ENCODE data around the gene PLEKHG1. TPM values are rescaled to one million over a fixed set of nuclear protein-coding genes. Genes with fewer than 3 reads are reported as not detected.

PLEKHG1 gene
- total and polyA plus RNA-seq, 2 experiments from 2014 or later, result 0.89 to 2.5 TPM

DNA sequence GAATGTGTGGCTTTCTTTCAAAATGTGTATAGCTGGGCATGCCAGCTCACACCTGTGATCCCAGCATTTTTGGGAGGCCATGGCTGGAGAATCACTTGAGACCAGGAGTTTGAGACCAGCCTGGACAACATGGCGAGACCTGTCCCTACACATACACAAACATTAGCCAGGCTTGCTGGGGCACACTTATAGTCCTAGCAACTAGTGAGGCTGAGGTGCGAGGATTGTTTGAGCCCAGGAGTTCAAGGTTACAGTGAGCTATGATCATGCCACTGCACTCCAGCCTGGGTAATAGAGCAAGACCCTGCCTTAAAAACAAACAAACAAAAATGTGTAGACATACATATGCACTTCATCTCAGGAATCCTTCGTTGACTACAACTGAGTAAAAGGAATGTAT lies 31.1 kb upstream of the PLEKHG1 start:
- no peaks in the 10 kb centered on the region for H3K36me3 Mint-ChIP-seq (ENCODE audit: low read depth)
- ATAC-seq, result no peak
- Histone ChIP-seq H3F3A (replicated peaks; ENCODE audit: low read depth) (no peaks in the 10 kb centered on the region), H3K27me3 (ENCODE audit: insufficient read depth) (no peaks in the 10 kb centered on the region), H3K4me3 (no peak overlapping the region), H3K4me1 (ENCODE audit: insufficient read depth) (no peaks in the 10 kb centered on the region), H3K4me2 (no peak overlapping the region), H2AFZ (no peak overlapping the region), H3K79me2 (replicated peaks; ENCODE audit: insufficient read depth) (no peaks in the 10 kb centered on the region), H3K36me3 (ENCODE audit: insufficient read depth) (no peaks in the 10 kb centered on the region), H3K9me2 (ENCODE audit: insufficient read depth) (peaks cover 4% of the 10 kb centered on the region; the same call in 1 of the 2 replicates), H3K27ac (ENCODE audit: low read depth) (no peak overlapping the region), H4K20me1 (replicated peaks; ENCODE audit: insufficient read depth) (no peaks in the 10 kb centered on the region)
- no peaks in the 10 kb centered on the region for H3K27me3 Mint-ChIP-seq (ENCODE audit: insufficient read depth, low read depth, poor library complexity)
- no peak for TF ChIP-seq ZNF331 (CRISPR knock-in tag; IDR thresholded peaks at IDR 0.05; ENCODE audit: low read depth)
- no peak for TF ChIP-seq EZH2phosphoT487 (IDR thresholded peaks at IDR 0.05; ENCODE audit: unreplicated experiment)
- TF ChIP-seq EZH2 (IDR thresholded peaks at IDR 0.05; ENCODE audit: low read depth, unreplicated experiment), result no peak
- TF ChIP-seq NANOG (IDR thresholded peaks at IDR 0.05; ENCODE audit: borderline replicate concordance), result no peak
- TF ChIP-seq JUNB (IDR thresholded peaks at IDR 0.05; ENCODE audit: unreplicated experiment), result no peak
- TF ChIP-seq, protein P1, sequence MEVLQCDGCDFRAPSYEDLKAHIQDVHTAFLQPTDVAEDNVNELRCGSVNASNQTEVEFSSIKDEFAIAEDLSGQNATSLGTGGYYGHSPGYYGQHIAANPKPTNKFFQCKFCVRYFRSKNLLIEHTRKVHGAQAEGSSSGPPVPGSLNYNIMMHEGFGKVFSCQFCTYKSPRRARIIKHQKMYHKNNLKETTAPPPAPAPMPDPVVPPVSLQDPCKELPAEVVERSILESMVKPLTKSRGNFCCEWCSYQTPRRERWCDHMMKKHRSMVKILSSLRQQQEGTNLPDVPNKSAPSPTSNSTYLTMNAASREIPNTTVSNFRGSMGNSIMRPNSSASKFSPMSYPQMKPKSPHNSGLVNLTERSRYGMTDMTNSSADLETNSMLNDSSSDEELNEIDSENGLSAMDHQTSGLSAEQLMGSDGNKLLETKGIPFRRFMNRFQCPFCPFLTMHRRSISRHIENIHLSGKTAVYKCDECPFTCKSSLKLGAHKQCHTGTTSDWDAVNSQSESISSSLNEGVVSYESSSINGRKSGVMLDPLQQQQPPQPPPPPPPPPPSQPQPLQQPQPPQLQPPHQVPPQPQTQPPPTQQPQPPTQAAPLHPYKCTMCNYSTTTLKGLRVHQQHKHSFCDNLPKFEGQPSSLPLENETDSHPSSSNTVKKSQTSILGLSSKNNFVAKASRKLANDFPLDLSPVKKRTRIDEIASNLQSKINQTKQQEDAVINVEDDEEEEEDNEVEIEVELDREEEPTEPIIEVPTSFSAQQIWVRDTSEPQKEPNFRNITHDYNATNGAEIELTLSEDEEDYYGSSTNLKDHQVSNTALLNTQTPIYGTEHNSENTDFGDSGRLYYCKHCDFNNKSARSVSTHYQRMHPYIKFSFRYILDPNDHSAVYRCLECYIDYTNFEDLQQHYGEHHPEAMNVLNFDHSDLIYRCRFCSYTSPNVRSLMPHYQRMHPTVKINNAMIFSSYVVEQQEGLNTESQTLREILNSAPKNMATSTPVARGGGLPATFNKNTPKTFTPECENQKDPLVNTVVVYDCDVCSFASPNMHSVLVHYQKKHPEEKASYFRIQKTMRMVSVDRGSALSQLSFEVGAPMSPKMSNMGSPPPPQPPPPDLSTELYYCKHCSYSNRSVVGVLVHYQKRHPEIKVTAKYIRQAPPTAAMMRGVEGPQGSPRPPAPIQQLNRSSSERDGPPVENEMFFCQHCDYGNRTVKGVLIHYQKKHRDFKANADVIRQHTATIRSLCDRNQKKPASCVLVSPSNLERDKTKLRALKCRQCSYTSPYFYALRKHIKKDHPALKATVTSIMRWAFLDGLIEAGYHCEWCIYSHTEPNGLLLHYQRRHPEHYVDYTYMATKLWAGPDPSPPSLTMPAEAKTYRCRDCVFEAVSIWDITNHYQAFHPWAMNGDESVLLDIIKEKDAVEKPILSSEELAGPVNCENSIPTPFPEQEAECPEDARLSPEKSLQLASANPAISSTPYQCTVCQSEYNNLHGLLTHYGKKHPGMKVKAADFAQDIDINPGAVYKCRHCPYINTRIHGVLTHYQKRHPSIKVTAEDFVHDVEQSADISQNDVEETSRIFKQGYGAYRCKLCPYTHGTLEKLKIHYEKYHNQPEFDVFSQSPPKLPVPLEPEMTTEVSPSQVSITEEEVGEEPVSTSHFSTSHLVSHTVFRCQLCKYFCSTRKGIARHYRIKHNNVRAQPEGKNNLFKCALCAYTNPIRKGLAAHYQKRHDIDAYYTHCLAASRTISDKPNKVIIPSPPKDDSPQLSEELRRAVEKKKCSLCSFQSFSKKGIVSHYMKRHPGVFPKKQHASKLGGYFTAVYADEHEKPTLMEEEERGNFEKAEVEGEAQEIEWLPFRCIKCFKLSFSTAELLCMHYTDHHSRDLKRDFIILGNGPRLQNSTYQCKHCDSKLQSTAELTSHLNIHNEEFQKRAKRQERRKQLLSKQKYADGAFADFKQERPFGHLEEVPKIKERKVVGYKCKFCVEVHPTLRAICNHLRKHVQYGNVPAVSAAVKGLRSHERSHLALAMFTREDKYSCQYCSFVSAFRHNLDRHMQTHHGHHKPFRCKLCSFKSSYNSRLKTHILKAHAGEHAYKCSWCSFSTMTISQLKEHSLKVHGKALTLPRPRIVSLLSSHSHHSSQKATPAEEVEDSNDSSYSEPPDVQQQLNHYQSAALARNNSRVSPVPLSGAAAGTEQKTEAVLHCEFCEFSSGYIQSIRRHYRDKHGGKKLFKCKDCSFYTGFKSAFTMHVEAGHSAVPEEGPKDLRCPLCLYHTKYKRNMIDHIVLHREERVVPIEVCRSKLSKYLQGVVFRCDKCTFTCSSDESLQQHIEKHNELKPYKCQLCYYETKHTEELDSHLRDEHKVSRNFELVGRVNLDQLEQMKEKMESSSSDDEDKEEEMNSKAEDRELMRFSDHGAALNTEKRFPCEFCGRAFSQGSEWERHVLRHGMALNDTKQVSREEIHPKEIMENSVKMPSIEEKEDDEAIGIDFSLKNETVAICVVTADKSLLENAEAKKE (CRISPR knock-in tag; IDR thresholded peaks at IDR 0.05), result no peak
- TF ChIP-seq ZNF114 (CRISPR knock-in tag; IDR thresholded peaks at IDR 0.05), result no peak
- no peak for DNase-seq (ENCODE audit: low spot score)
- peaks cover 4% of the 10 kb centered on the region for H3K4me1 Mint-ChIP-seq
- no peaks in the 10 kb centered on the region; the same call in 2 of the 3 replicates for H3K9me3 Mint-ChIP-seq
- H3K27ac Mint-ChIP-seq, result no peak overlapping the region
- no peak overlapping the region for H3K4me3 Mint-ChIP-seq

DNA sequence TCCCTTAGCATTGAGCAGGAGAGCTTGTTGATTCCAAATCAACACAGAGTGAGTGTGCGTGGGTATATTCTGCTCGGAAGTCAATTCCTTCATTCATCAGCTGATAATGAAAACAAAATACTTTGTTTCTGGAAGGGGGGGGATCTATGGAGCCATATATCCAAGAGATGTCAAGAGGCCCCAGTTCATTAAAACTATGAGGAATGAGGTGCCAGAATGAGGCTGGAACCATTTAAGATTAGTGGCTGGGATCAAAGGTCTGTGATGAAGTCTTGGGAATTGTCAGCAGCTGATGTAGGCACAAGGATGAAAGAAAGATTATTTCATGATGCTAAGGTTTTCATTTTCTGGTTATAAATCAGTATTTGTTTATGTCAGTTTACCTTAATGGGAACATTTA lies 30.5 kb upstream of the PLEKHG1 start:
- H3K27me3 ChIP-seq (ENCODE audit: insufficient read depth), result no peaks in the 10 kb centered on the region
- Mint-ChIP-seq H3K9me3 (no peaks in the 10 kb centered on the region; the same call in 2 of the 3 replicates), H3K4me3 (no peak overlapping the region), H3K27me3 (ENCODE audit: insufficient read depth, low read depth, poor library complexity) (no peaks in the 10 kb centered on the region), H3K27ac (no peak overlapping the region), H3K4me1 (peaks cover 4% of the 10 kb centered on the region), H3K36me3 (ENCODE audit: low read depth) (no peaks in the 10 kb centered on the region)
- ATAC-seq (no peak), DNase-seq (ENCODE audit: low spot score) (no peak)
- H3F3A ChIP-seq (replicated peaks; ENCODE audit: low read depth), result no peaks in the 10 kb centered on the region
- H3K4me3 ChIP-seq, result no peak overlapping the region
- H3K4me2 ChIP-seq, result no peak overlapping the region
- H2AFZ ChIP-seq, result no peak overlapping the region
- peaks cover 4% of the 10 kb centered on the region; the same call in 1 of the 2 replicates for H3K9me2 ChIP-seq (ENCODE audit: insufficient read depth)
- H3K36me3 ChIP-seq (ENCODE audit: insufficient read depth), result no peaks in the 10 kb centered on the region
- no peaks in the 10 kb centered on the region for H4K20me1 ChIP-seq (replicated peaks; ENCODE audit: insufficient read depth)
- H3K4me1 ChIP-seq (ENCODE audit: insufficient read depth), result no peaks in the 10 kb centered on the region
- H3K79me2 ChIP-seq (replicated peaks; ENCODE audit: insufficient read depth), result no peaks in the 10 kb centered on the region
- H3K27ac ChIP-seq (ENCODE audit: low read depth), result no peak overlapping the region
- TF ChIP-seq STAT1 (IDR thresholded peaks at IDR 0.05; ENCODE audit: unreplicated experiment) (no peak), ZNF331 (CRISPR knock-in tag; IDR thresholded peaks at IDR 0.05; ENCODE audit: low read depth) (no peak), NANOG (IDR thresholded peaks at IDR 0.05; ENCODE audit: borderline replicate concordance) (no peak), EZH2phosphoT487 (IDR thresholded peaks at IDR 0.05; ENCODE audit: unreplicated experiment) (no peak), CREB1 (CRISPR knock-in tag; IDR thresholded peaks at IDR 0.05; ENCODE audit: low read depth) (no peak), POLR2AphosphoS5 (IDR thresholded peaks at IDR 0.05; ENCODE audit: low read depth) (no peak)
- TF ChIP-seq, protein P2, sequence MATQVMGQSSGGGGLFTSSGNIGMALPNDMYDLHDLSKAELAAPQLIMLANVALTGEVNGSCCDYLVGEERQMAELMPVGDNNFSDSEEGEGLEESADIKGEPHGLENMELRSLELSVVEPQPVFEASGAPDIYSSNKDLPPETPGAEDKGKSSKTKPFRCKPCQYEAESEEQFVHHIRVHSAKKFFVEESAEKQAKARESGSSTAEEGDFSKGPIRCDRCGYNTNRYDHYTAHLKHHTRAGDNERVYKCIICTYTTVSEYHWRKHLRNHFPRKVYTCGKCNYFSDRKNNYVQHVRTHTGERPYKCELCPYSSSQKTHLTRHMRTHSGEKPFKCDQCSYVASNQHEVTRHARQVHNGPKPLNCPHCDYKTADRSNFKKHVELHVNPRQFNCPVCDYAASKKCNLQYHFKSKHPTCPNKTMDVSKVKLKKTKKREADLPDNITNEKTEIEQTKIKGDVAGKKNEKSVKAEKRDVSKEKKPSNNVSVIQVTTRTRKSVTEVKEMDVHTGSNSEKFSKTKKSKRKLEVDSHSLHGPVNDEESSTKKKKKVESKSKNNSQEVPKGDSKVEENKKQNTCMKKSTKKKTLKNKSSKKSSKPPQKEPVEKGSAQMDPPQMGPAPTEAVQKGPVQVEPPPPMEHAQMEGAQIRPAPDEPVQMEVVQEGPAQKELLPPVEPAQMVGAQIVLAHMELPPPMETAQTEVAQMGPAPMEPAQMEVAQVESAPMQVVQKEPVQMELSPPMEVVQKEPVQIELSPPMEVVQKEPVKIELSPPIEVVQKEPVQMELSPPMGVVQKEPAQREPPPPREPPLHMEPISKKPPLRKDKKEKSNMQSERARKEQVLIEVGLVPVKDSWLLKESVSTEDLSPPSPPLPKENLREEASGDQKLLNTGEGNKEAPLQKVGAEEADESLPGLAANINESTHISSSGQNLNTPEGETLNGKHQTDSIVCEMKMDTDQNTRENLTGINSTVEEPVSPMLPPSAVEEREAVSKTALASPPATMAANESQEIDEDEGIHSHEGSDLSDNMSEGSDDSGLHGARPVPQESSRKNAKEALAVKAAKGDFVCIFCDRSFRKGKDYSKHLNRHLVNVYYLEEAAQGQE (IDR thresholded peaks at IDR 0.05; ENCODE audit: unreplicated experiment), result no peak
